Muscle of back (tissue), 11 donors: ENCODE measurements around the gene CACNG1. TPM values are rescaled to one million over a fixed set of nuclear protein-coding genes. Genes with fewer than 3 reads are reported as not detected.

Experiments used
- DNase-seq, 3 donors: peaks; one replicate each; pipeline versions ENCODE4 v3.0.0 to v3.0.0-alpha.2; 2013
- polyA plus RNA-seq, 10 donors: library from polyadenylated mRNA; unstranded; fragments of 120-200 nt; gene quantifications; one replicate each; pipeline ENCODE4 v1.2.1, GENCODE V29; 2013; ENCODE audit not compliant: insufficient read length in 10 of 10

CACNG1 gene
- polyA plus RNA-seq, 10 donors = 101 to 249 (median 186) TPM

DNA sequence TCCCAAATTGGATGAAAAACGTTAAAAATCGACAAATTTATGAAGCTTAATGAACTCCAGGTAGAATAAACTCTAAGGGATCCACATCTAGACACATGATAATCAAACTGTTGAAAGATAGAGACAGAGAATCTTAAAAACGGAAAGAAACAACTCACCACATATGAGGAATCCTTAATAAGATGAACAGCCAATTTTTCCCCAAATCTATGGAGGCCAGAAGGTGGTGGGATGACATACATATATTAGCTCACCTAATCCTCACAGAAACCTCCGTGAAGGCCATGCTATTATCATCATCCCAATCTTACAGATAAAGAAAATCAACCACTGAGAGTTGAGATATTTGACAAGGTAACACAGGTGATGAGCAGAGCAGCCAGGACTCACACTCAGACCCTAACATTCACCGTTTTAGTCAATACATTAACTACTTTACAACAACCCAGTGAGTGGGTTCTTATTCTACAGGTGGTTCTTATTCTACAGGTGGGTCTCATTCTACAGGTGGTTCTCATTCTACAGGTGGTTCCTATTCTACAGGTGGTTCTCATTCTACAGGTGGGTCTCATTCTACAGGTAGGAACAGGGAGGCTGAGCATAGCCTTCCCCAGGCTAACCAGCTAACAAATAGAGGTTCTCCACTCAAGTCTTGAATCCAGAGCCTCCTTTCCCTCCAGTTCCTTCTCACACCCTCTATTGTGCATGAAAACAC is 4.8 kb downstream of the CACNG1 start:
- DNase-seq = no peak

- no peak for DNase-seq
These were observed 5.7 kb downstream of the CACNG1 start for GRCh38 chr17:67050066-67050465.

GRCh38 chr17:67050471-67051154 is 6.3 kb downstream of the CACNG1 start:
- DNase-seq = no peak

DNA sequence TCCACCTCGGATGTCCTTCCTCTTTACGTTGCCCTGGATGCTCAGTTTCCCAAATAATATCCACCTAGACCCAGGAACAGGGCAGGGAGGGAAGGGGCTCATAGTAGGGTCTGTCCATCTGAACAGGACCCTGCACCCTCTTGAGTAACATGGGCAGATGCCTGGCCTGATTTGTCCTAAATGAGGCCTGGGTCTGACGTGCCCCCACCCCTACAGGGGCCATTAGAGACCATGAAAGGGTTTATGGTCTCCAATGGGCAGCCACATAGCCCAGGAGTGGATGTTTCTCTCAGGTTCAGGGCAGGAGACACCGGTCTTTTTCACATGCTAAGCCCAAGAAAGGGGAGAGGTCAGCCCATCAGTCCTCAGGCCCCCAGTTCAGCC is 6.8 kb downstream of the CACNG1 start:
- DNase-seq = no peak

GRCh38 chr17:67051837-67052236 is 7.5 kb downstream of the CACNG1 start:
- DNase-seq = no peak

GRCh38 chr17:67052720-67053437 is 8.5 kb downstream of the CACNG1 start:
- DNase-seq = no peak

DNA sequence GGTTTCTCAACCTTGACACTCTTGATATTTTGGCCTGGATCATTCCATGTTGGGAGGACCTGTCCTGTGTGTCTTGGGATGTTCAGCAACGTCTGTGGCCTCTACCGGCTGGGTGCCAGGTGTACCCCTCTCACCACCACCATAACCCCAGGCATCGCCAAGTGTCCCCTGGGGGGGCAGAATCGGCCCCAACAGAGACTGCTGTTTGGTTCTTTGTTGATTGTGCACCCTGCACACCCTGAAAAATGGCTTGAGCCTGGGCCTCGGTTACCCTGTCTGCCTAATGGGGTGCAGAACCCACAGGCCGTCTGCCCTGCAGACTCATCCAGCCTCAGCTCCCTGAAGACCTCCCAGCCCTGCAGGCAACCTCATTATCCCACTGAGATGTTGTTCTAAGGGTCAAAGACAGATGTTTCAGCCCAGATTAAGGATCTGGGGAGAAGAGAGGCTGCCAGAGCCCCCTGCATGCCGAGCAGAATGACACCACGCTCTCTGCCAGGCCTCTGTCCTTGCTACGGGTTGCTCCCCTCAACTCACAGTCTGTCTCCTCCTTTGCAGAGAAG is 9.2 kb downstream of the CACNG1 start:
- DNase-seq = no peak

DNA sequence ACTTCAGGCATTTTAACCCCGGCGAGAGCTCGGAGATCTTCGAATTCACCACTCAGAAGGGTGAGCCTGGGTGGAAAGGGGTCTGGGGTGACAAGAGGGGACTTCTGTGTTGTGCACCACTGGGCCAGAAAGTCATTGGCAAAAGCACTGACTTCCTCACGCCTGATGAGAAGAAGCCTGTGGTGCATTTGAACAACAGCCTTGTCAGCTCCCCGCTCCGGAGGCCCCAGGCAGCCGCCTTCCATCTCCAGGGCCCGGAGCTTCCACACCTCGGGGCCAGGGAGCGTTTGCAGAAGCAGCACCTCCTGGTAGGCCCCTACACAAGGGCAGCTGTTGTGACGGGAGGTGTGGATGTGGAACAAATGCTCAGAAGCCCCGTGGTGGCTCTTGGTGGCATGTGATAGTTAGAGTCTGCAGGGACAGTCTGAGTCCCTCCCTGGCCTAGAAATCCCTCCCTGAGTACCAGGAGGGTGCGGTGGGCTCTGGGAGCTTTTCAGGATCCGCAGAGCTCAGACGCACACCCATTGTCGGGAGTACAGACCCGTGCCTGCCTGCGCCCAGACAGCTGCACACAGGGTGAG is 9.7 kb downstream of the CACNG1 start:
- no peak for DNase-seq

GRCh38 chr17:67054608-67055007 is 10.3 kb downstream of the CACNG1 start:
- no peak for DNase-seq

- no peak for DNase-seq
These were observed 10.7 kb downstream of the CACNG1 start for GRCh38 chr17:67055041-67055443.

DNA sequence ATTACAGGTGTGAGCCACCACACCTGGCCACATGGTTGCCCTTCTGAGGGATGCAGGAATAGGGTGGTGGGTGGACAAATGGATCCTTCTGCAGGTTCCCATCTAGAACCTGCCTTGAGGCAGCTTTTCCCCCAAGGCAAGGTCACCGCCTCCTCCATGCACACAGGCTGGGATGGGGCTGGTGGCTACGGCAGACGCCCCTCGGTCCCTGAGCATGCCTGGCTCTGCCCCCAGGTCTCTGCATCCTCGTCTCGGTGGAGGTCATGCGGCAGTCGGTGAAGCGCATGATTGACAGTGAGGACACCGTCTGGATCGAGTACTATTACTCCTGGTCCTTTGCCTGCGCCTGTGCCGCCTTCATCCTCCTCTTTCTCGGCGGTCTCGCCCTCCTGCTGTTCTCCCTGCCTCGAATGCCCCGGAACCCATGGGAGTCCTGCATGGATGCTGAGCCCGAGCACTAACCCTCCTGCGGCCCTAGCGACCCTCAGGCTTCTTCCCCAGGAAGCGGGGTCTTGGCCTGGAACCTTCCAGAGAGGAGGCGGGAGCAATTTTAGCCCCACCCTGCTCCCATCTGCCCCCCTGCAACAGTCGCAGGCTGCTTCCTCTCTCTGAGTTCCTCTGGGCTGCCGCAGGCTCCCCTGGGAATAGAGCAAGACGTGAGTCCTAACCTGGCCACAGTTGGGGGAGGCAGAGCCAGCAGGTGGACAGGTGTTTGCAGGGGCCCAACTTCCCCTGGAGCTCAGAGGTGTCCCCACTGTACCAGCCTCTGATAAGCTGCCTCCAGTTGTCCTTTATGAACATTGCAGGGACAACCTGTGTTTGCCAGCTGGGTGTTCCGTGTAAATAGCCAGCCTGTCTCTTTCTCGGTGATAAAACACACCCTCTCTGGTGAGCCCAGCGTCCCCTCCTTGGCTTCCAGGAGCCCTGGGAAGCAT is 11.7 kb downstream of the CACNG1 start:
- no peak for DNase-seq

DNA sequence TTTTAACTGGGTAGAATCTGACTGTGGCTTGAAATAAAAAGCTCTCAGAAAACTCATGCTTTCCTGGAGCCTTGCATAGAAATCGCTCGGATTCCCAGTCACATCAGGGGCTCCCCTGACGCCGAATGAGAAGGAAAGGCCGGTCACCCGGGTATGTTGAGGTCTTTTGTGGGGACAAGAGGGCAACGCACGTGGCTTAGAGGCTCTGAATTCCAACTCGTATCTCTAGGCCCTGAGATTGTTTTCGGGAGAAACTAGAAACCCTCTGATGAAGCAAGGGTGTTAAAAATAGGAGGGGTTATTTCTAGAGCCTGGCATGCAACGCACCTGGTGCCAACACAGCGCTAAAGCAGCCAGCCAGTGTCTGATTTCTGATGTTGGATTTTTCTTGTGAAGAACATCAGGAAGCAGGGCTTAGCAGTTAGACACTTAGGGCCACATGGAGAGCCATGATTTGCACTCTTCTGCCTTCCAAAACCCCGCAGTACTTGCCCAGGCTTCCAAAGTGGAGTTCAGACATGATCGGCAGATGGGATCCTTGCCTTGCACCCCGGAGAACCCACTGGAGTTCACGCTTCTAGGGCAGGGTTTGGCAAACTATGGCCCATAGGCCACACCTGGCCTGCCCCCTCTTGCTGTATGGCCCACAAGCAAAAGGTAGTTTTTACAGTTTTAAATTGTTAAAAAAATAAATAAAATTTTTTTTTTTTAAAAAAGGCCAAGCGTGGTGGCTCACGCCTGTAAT is 12.6 kb downstream of the CACNG1 start:
- peak in 1 of 3 donors; percentile 34 for DNase-seq

DNA sequence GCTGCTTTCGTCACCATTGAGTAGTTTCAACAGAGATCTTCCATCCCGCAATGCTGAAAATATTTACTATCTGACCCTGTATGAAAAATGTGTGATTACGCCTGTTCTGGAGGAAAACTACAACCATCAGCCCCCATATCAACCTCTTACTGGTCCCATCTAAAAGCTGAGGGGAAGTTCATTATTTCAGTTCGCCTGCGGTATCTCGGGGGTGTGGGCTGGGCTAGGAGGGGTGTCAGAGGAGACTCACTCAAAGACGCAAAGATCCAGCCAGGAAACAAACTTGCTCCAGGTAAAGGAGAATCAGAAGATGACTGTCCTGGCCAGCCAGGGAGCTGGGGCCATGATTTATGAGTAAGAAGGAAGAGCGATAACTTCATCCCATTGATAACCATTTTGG is 13.7 kb downstream of the CACNG1 start:
- no peak for DNase-seq

DNA sequence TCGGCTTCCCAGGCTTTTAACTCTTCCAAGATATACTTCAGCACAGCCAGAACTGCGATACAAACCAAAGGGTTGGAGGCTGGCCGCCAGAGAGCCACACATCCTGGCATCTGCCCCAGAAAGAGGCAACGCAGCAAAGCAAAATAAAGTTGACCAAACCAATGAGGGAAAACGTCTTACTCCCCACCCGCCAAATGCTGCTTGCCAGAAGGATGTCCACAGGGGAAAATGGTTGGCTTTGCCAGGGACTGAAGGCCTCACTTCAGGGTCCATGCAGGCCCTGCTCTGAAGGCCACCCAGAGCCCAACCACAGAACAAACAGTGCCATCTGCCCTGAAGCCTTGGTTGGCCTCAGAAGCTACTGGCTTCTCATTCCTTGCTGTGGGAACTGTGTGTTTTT is 15.0 kb downstream of the CACNG1 start:
- no peak for DNase-seq

DNA sequence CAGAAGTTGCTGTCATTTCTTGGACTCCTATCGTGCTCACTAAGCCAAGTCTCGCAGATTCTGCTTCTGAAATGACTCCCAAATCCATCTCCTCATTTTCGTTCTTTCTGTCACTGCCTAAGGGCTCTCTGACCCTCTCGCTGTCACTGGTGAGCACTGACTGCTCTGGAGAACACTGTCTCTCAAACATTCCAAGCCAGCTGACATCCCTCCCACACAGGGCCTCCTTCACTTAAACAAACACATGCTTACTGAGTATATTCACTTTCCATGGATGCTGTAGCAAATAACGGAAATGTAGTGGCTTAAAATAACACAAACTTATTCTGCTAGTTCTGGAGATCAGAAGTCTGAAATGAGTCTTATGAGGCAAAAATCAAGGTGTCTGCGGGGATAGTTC is 18.8 kb downstream of the CACNG1 start:
- no peak for DNase-seq

DNA sequence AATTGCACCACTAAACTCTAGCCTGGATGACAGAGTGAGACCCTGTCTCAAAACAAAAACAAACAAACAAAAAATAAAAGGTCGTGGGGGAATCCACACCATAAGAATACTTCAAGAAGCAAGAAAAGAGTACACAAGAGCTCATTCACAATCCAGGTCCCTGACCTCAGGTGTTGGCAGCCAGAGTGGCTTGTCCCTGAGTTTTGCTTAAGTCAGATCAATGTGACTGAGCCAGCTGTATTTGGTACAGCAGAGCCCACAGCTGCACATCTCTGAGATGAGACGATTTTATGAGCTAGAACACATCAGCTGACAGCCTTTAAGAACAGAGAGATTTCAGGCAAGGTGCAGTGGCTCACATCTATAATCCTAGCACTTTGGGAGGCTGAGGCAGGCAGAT is 22.4 kb downstream of the CACNG1 start:
- no peak for DNase-seq

DNA sequence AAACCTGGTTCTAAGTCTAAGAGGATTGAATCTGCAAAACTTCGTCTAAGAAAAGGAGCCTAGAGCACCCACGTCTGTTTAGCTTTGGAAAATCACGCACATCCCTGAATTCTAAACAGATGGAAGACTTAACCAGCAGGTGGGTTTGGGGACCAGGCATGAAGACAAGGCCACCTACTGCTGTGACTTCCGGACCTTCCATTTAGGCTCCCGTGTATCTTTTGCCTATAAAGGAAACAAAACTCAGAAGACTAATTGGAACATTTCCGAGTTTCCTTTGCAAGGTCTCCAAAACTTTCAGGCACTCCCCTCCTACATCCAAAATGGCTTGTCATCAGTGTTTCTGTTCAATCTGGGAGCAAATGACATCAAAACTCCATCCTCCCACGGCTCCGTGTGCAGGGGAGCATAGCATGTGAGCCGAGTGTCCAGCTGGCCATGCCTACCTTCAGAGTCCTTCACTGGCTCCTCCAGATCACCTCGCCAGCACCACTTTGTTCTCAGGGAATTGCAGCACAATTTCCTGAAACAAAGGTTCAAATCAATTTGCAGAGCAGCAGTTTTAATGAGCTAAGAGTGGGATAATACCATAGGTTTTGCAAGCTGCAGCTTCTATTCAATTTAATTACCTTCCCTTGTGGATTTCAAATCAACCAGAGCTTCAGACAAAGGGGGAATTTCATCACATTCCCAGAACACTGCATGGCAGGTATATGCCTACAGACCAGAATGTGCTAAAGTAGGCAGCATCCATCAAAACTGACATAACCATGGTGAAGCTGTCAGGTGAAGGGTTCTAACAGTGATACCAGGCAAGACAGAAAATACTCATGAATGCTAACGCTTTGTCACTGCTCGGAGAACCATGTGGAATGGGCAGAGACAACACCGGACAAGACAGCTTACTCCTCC is 23.5 kb downstream of the CACNG1 start:
- no peak for DNase-seq

DNA sequence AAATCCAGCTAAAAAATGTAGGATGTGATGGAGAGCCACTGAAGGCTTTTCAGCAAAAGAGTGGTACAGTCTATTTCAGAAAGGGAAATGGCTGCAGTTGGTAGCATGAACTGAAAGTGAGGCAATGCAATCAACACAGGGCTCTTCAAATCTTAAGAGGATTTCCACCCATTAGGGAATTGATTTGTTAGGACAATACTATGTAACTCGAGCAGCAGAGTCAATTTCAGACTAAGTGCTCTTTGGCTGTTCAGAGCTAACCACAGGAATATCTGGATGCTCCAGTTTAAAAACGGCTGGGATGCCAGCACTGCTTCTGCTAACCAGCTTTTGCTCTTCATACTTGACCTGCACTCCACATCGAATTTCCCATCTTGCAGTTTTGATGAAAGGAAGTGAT is 24.6 kb downstream of the CACNG1 start:
- DNase-seq = no peak

- DNase-seq = no peak
These were observed 25.3 kb downstream of the CACNG1 start for GRCh38 chr17:67069603-67070136.
